Measurements from ENCODE around the gene NGEF. TPM values are rescaled to one million over a fixed set of nuclear protein-coding genes. Genes with fewer than 3 reads are reported as not detected.

Gene NGEF
- total RNA-seq, 1 donor from 2014 or later: 2.6 TPM

- Histone ChIP-seq H3K27ac (ENCODE audit: low read depth, low read length) (no peak overlapping the region), H3K4me1 (ENCODE audit: control insufficient read depth in 3 of 3, insufficient read depth in 3 of 3, low read length in 3 of 3) (peaks cover 0 to 8% (median 0%) of the 10 kb centered on the region in 3 donors), H3K36me3 (ENCODE audit: control insufficient read depth in 3 of 3, insufficient read depth in 3 of 3, low read length in 3 of 3) (no peaks in the 10 kb centered on the region), H3K4me3 (ENCODE audit: low read length in 3 of 3) (no peak overlapping the region), H3K9me3 (ENCODE audit: control insufficient read depth in 3 of 3, low read length in 3 of 3) (no peaks in the 10 kb centered on the region), H3K27me3 (ENCODE audit: control insufficient read depth in 3 of 3, insufficient read depth in 3 of 3, low read length in 3 of 3) (no peaks in the 10 kb centered on the region), H3K9ac (ENCODE audit: low read depth in 1 of 3, low read length in 3 of 3) (no peak overlapping the region)
Observed at GRCh38 chr2:232998666-232998985, 14.4 kb downstream of the NGEF start.

- Histone ChIP-seq H3K9ac (ENCODE audit: low read depth in 1 of 3, low read length in 3 of 3) (no peak overlapping the region), H3K27ac (ENCODE audit: low read depth, low read length) (no peak overlapping the region), H3K4me3 (ENCODE audit: low read length in 3 of 3) (no peak overlapping the region), H3K9me3 (ENCODE audit: control insufficient read depth in 3 of 3, low read length in 3 of 3) (no peaks in the 10 kb centered on the region), H3K4me1 (ENCODE audit: control insufficient read depth in 3 of 3, insufficient read depth in 3 of 3, low read length in 3 of 3) (peaks cover 0 to 8% (median 0%) of the 10 kb centered on the region in 3 donors), H3K27me3 (ENCODE audit: control insufficient read depth in 3 of 3, insufficient read depth in 3 of 3, low read length in 3 of 3) (no peaks in the 10 kb centered on the region), H3K36me3 (ENCODE audit: control insufficient read depth in 3 of 3, insufficient read depth in 3 of 3, low read length in 3 of 3) (no peaks in the 10 kb centered on the region)
Observed at GRCh38 chr2:232997749-232998665, 15.0 kb downstream of the NGEF start.

GRCh38 chr2:232994446-232994845 lies 18.6 kb downstream of the NGEF start:
- Histone ChIP-seq H3K27ac (ENCODE audit: low read depth, low read length) (no peak overlapping the region), H3K4me3 (ENCODE audit: low read length in 3 of 3) (no peak overlapping the region), H3K9ac (ENCODE audit: low read depth in 1 of 3, low read length in 3 of 3) (no peak overlapping the region), H3K9me3 (ENCODE audit: control insufficient read depth in 3 of 3, low read length in 3 of 3) (peaks cover 0 to 2% (median 0%) of the 10 kb centered on the region in 3 donors), H3K4me1 (ENCODE audit: control insufficient read depth in 3 of 3, insufficient read depth in 3 of 3, low read length in 3 of 3) (peaks cover 0 to 6% (median 0%) of the 10 kb centered on the region in 3 donors), H3K36me3 (ENCODE audit: control insufficient read depth in 3 of 3, insufficient read depth in 3 of 3, low read length in 3 of 3) (no peaks in the 10 kb centered on the region), H3K27me3 (ENCODE audit: control insufficient read depth in 3 of 3, insufficient read depth in 3 of 3, low read length in 3 of 3) (no peaks in the 10 kb centered on the region)

- H3K27ac ChIP-seq (ENCODE audit: low read depth, low read length): no peak overlapping the region
- peaks cover 0 to 3% (median 0%) of the 10 kb centered on the region in 3 donors for H3K27me3 ChIP-seq (ENCODE audit: control insufficient read depth in 3 of 3, insufficient read depth in 3 of 3, low read length in 3 of 3)
- H3K9me3 ChIP-seq (ENCODE audit: control insufficient read depth in 3 of 3, low read length in 3 of 3): peaks cover 0 to 2% (median 0%) of the 10 kb centered on the region in 3 donors
- no peak overlapping the region for H3K9ac ChIP-seq (ENCODE audit: low read depth in 1 of 3, low read length in 3 of 3)
- no peaks in the 10 kb centered on the region for H3K36me3 ChIP-seq (ENCODE audit: control insufficient read depth in 3 of 3, insufficient read depth in 3 of 3, low read length in 3 of 3)
- H3K4me3 ChIP-seq (ENCODE audit: low read length in 3 of 3): no peak overlapping the region
- no peaks in the 10 kb centered on the region for H3K4me1 ChIP-seq (ENCODE audit: control insufficient read depth in 3 of 3, insufficient read depth in 3 of 3, low read length in 3 of 3)
Observed at GRCh38 chr2:232993231-232993821, 19.7 kb downstream of the NGEF start.

GRCh38 chr2:232986155-232986554 lies 26.9 kb downstream of the NGEF start:
- H3K27ac ChIP-seq (ENCODE audit: low read depth, low read length): no peak overlapping the region
- H3K27me3 ChIP-seq (ENCODE audit: control insufficient read depth in 3 of 3, insufficient read depth in 3 of 3, low read length in 3 of 3): peaks cover 0 to 18% (median 18%) of the 10 kb centered on the region in 3 donors
- peaks cover 0 to 3% (median 2%) of the 10 kb centered on the region in 3 donors for H3K9me3 ChIP-seq (ENCODE audit: control insufficient read depth in 3 of 3, low read length in 3 of 3)
- no peaks in the 10 kb centered on the region for H3K36me3 ChIP-seq (ENCODE audit: control insufficient read depth in 3 of 3, insufficient read depth in 3 of 3, low read length in 3 of 3)
- no peak overlapping the region for H3K9ac ChIP-seq (ENCODE audit: low read depth in 1 of 3, low read length in 3 of 3)
- no peak overlapping the region for H3K4me3 ChIP-seq (ENCODE audit: low read length in 3 of 3)
- H3K4me1 ChIP-seq (ENCODE audit: control insufficient read depth in 3 of 3, insufficient read depth in 3 of 3, low read length in 3 of 3): no peaks in the 10 kb centered on the region

GRCh38 chr2:232984451-232985207 lies 28.4 kb downstream of the NGEF start:
- Histone ChIP-seq H3K27ac (ENCODE audit: low read depth, low read length) (no peak overlapping the region), H3K27me3 (ENCODE audit: control insufficient read depth in 3 of 3, insufficient read depth in 3 of 3, low read length in 3 of 3) (peaks cover 0 to 18% (median 18%) of the 10 kb centered on the region in 3 donors), H3K4me3 (ENCODE audit: low read length in 3 of 3) (no peak overlapping the region), H3K9ac (ENCODE audit: low read depth in 1 of 3, low read length in 3 of 3) (no peak overlapping the region), H3K36me3 (ENCODE audit: control insufficient read depth in 3 of 3, insufficient read depth in 3 of 3, low read length in 3 of 3) (no peaks in the 10 kb centered on the region), H3K4me1 (ENCODE audit: control insufficient read depth in 3 of 3, insufficient read depth in 3 of 3, low read length in 3 of 3) (no peaks in the 10 kb centered on the region), H3K9me3 (ENCODE audit: control insufficient read depth in 3 of 3, low read length in 3 of 3) (peaks cover 0 to 3% (median 2%) of the 10 kb centered on the region in 3 donors)

- H3K9me3 ChIP-seq (ENCODE audit: control insufficient read depth in 3 of 3, low read length in 3 of 3): peaks cover 0 to 3% (median 2%) of the 10 kb centered on the region in 3 donors
- H3K4me1 ChIP-seq (ENCODE audit: control insufficient read depth in 3 of 3, insufficient read depth in 3 of 3, low read length in 3 of 3): no peaks in the 10 kb centered on the region
- no peak overlapping the region for H3K9ac ChIP-seq (ENCODE audit: low read depth in 1 of 3, low read length in 3 of 3)
- peaks cover 0 to 18% (median 18%) of the 10 kb centered on the region in 3 donors for H3K27me3 ChIP-seq (ENCODE audit: control insufficient read depth in 3 of 3, insufficient read depth in 3 of 3, low read length in 3 of 3)
- H3K27ac ChIP-seq (ENCODE audit: low read depth, low read length): no peak overlapping the region
- H3K4me3 ChIP-seq (ENCODE audit: low read length in 3 of 3): no peak overlapping the region
- H3K36me3 ChIP-seq (ENCODE audit: control insufficient read depth in 3 of 3, insufficient read depth in 3 of 3, low read length in 3 of 3): no peaks in the 10 kb centered on the region
Observed at GRCh38 chr2:232983669-232984140, 29.4 kb downstream of the NGEF start.

GRCh38 chr2:232982926-232983668 lies 30.0 kb downstream of the NGEF start:
- Histone ChIP-seq H3K4me3 (ENCODE audit: low read length in 3 of 3) (no peak overlapping the region), H3K9me3 (ENCODE audit: control insufficient read depth in 3 of 3, low read length in 3 of 3) (peaks cover 0 to 3% (median 2%) of the 10 kb centered on the region in 3 donors), H3K27me3 (ENCODE audit: control insufficient read depth in 3 of 3, insufficient read depth in 3 of 3, low read length in 3 of 3) (peaks cover 0 to 18% (median 15%) of the 10 kb centered on the region in 3 donors), H3K36me3 (ENCODE audit: control insufficient read depth in 3 of 3, insufficient read depth in 3 of 3, low read length in 3 of 3) (no peaks in the 10 kb centered on the region), H3K9ac (ENCODE audit: low read depth in 1 of 3, low read length in 3 of 3) (no peak overlapping the region), H3K4me1 (ENCODE audit: control insufficient read depth in 3 of 3, insufficient read depth in 3 of 3, low read length in 3 of 3) (no peaks in the 10 kb centered on the region), H3K27ac (ENCODE audit: low read depth, low read length) (no peak overlapping the region)

GRCh38 chr2:232981767-232982360 lies 31.2 kb downstream of the NGEF start:
- no peaks in the 10 kb centered on the region for H3K4me1 ChIP-seq (ENCODE audit: control insufficient read depth in 3 of 3, insufficient read depth in 3 of 3, low read length in 3 of 3)
- H3K27me3 ChIP-seq (ENCODE audit: control insufficient read depth in 3 of 3, insufficient read depth in 3 of 3, low read length in 3 of 3): peaks cover 0 to 21% (median 15%) of the 10 kb centered on the region in 3 donors
- no peak overlapping the region for H3K9ac ChIP-seq (ENCODE audit: low read depth in 1 of 3, low read length in 3 of 3)
- no peak overlapping the region for H3K4me3 ChIP-seq (ENCODE audit: low read length in 3 of 3)
- peaks cover 0 to 3% (median 2%) of the 10 kb centered on the region in 3 donors for H3K9me3 ChIP-seq (ENCODE audit: control insufficient read depth in 3 of 3, low read length in 3 of 3)
- no peaks in the 10 kb centered on the region for H3K36me3 ChIP-seq (ENCODE audit: control insufficient read depth in 3 of 3, insufficient read depth in 3 of 3, low read length in 3 of 3)
- H3K27ac ChIP-seq (ENCODE audit: low read depth, low read length): no peak overlapping the region

Data from skeletal muscle tissue (tissue), 4 donors.